OCI-LY1 (cell line): Measurements from ENCODE around the gene HIC1.

Source experiments
- H2AFZ ChIP-seq: fragments of 200-600 bp; sonication (generic), shearing (Covaris generic); 2 replicates; pipeline ENCODE4 v1.6.0; 2014; ENCODE audit warnings: antibody characterized with exemption, mild to moderate bottlenecking, low read length
- H3F3A ChIP-seq: fragments of 200-600 bp; sonication (generic), shearing (Covaris generic); 2 replicates; pipeline ENCODE4 v1.6.0; 2014; ENCODE audit warnings: mild to moderate bottlenecking, antibody characterized with exemption, low read length, moderate library complexity; ENCODE audit not compliant: insufficient read depth
- H3K27ac ChIP-seq: fragments of 200-600 bp; sonication (generic); 2 replicates; pipeline ENCODE4 v1.5.1; 2014; ENCODE audit warnings: low read length, mixed run types, mild to moderate bottlenecking, low read depth; ENCODE audit not compliant: poor library complexity, severe bottlenecking
- H3K27me3 ChIP-seq: fragments of 200-600 bp; sonication (generic); 2 replicates; pipeline ENCODE4 v1.6.0; 2014; ENCODE audit warnings: antibody characterized with exemption, mild to moderate bottlenecking, low read length, moderate library complexity; ENCODE audit not compliant: insufficient read depth
- H3K36me3 ChIP-seq: fragments of 200-600 bp; sonication (generic); 2 replicates; pipeline ENCODE4 v1.6.1; 2014; ENCODE audit warnings: mild to moderate bottlenecking, antibody characterized with exemption, low read length, moderate library complexity, mixed read lengths; ENCODE audit not compliant: insufficient read depth
- H3K4me1 ChIP-seq: fragments of 200-600 bp; sonication (generic); 2 replicates; pipeline ENCODE4 v1.5.1; 2014; ENCODE audit warnings: mild to moderate bottlenecking, low read length, moderate library complexity; ENCODE audit not compliant: insufficient read depth, severe bottlenecking
- H3K4me2 ChIP-seq: fragments of 200-600 bp; sonication (generic), shearing (Covaris generic); 2 replicates; pipeline ENCODE4 v1.6.1; 2014; ENCODE audit warnings: low read length
- H3K4me3 ChIP-seq: fragments of 200-600 bp; sonication (generic); 2 replicates; pipeline ENCODE4 v1.5.1; 2014; ENCODE audit warnings: low read length, low read depth, mild to moderate bottlenecking, mixed read lengths; ENCODE audit not compliant: poor library complexity, severe bottlenecking
- H3K79me2 ChIP-seq: fragments of 200-600 bp; shearing (Covaris generic); 2 replicates; pipeline ENCODE4 v1.6.1; 2016; ENCODE audit warnings: mixed run types, low read length, mixed read lengths; ENCODE audit not compliant: insufficient read depth
- H3K9ac ChIP-seq: fragments of 200-600 bp; sonication (generic), shearing (Covaris generic); 2 replicates; pipeline ENCODE4 v1.6.1; 2014; ENCODE audit warnings: mild to moderate bottlenecking, low read length, mixed read lengths
- H3K9me2 ChIP-seq: fragments of 200-600 bp; sonication (generic), shearing (Covaris generic); 2 replicates; pipeline ENCODE4 v1.6.1; 2014; ENCODE audit warnings: low read depth, mild to moderate bottlenecking, low read length, mixed read lengths
- H3K9me3 ChIP-seq: fragments of 200-600 bp; shearing (Covaris generic); 2 replicates; pipeline ENCODE4 v1.6.1; 2014; ENCODE audit warnings: low read length, mixed read lengths
- H4K20me1 ChIP-seq: fragments of 200-600 bp; sonication (generic), shearing (Covaris generic); 2 replicates; pipeline ENCODE4 v1.6.0; 2016; ENCODE audit warnings: mild to moderate bottlenecking, low read length; ENCODE audit not compliant: insufficient read depth
- CTCF ChIP-seq: fragments of 200-600 bp; sonication (generic), shearing (Covaris generic); IDR thresholded peaks from 2 replicates; pipeline ENCODE4 v1.5.1; 2017; ENCODE audit warnings: mild to moderate bottlenecking, antibody characterized with exemption, low read length, moderate library complexity, mixed read lengths
- EZH2 ChIP-seq: fragments of 200-600 bp; sonication (generic), shearing (Covaris generic); IDR thresholded peaks from 2 replicates; pipeline ENCODE4 v1.8.0; 2017; ENCODE audit warnings: borderline replicate concordance, mixed run types, mild to moderate bottlenecking, antibody characterized with exemption, low read length, moderate library complexity, mixed read lengths

Gene HIC1

GRCh38 chr17:2063261-2064146, 8.6 kb downstream of the HIC1 start:
- Histone ChIP-seq H3K27ac (peak overlapping the region; percentile 72), H3K79me2 (no peaks in the 10 kb centered on the region), H3K9me2 (no peaks in the 10 kb centered on the region), H3F3A (no peaks in the 10 kb centered on the region), H3K27me3 (no peaks in the 10 kb centered on the region), H2AFZ (no peak overlapping the region), H3K4me3 (no peak overlapping the region), H3K9ac (no peak overlapping the region; the same call in 1 of the 2 replicates), H3K9me3 (no peaks in the 10 kb centered on the region), H3K4me2 (peak overlapping the region; percentile 21; the same call in 1 of the 2 replicates), H3K36me3 (peaks cover 21% of the 10 kb centered on the region; the same call in 1 of the 2 replicates), H3K4me1 (peaks cover 35% of the 10 kb centered on the region), H4K20me1 (no peaks in the 10 kb centered on the region)
- no peak for TF ChIP-seq EZH2
- TF ChIP-seq CTCF, result no peak

GRCh38 chr17:2064147-2064489, 9.2 kb downstream of the HIC1 start:
- no peaks in the 10 kb centered on the region for H3K79me2 ChIP-seq
- TF ChIP-seq EZH2 (no peak), CTCF (no peak)
- no peaks in the 10 kb centered on the region for H3K9me2 ChIP-seq
- H3K4me1 ChIP-seq, result peaks cover 34% of the 10 kb centered on the region
- H3K4me3 ChIP-seq, result no peak overlapping the region
- H3K36me3 ChIP-seq, result peaks cover 21% of the 10 kb centered on the region; the same call in 1 of the 2 replicates
- no peak overlapping the region for H2AFZ ChIP-seq
- H3K27ac ChIP-seq, result peak overlapping the region; percentile 72
- H3F3A ChIP-seq, result no peaks in the 10 kb centered on the region
- peak overlapping the region; percentile 21; the same call in 1 of the 2 replicates for H3K4me2 ChIP-seq
- no peaks in the 10 kb centered on the region for H3K9me3 ChIP-seq
- no peaks in the 10 kb centered on the region for H4K20me1 ChIP-seq
- no peak overlapping the region; the same call in 1 of the 2 replicates for H3K9ac ChIP-seq
- no peaks in the 10 kb centered on the region for H3K27me3 ChIP-seq

- peaks cover 30% of the 10 kb centered on the region for H3K4me1 ChIP-seq
- no peaks in the 10 kb centered on the region for H3K9me2 ChIP-seq
- peaks cover 21% of the 10 kb centered on the region; the same call in 1 of the 2 replicates for H3K36me3 ChIP-seq
- peak overlapping the region; percentile 10; the same call in 1 of the 2 replicates for H3K9ac ChIP-seq
- no peaks in the 10 kb centered on the region for H3F3A ChIP-seq
- H3K4me3 ChIP-seq, result no peak overlapping the region
- TF ChIP-seq EZH2 (no peak), CTCF (no peak)
- no peaks in the 10 kb centered on the region for H3K9me3 ChIP-seq
- H4K20me1 ChIP-seq, result no peaks in the 10 kb centered on the region
- peak overlapping the region; percentile 21; the same call in 1 of the 2 replicates for H3K4me2 ChIP-seq
- H2AFZ ChIP-seq, result no peak overlapping the region
- no peaks in the 10 kb centered on the region for H3K79me2 ChIP-seq
- peak overlapping the region; percentile 72 for H3K27ac ChIP-seq
- no peaks in the 10 kb centered on the region for H3K27me3 ChIP-seq
Observed at GRCh38 chr17:2064520-2064971, 9.6 kb downstream of the HIC1 start.
